ENCODE data around the gene ERFL. TPM values are rescaled to one million over a fixed set of nuclear protein-coding genes. Genes with fewer than 3 reads are reported as not detected.

The ERFL gene
- total and polyA plus RNA-seq, 2 of the 8 experiments (the other 6 are each of a cell fraction or from before 2014, with no cell fraction given): 0.12 TPM; not detected in 1

- Histone ChIP-seq H2AFZ (ENCODE audit: low read length) (no peak overlapping the region), H3K4me1 (replicated peaks in 1 of 4; ENCODE audit: control insufficient read depth in 3 of 4, insufficient read depth in 4 of 4, low read length in 3 of 4) (peaks cover 0 to 14% (median 10%) of the 10 kb centered on the region in 4 experiments; a peak in 6 of 7 replicates), H3K9me3 (ENCODE audit: insufficient read depth in 2 of 2, low read depth in 1 of 2, low read length in 1 of 2) (no peaks in the 10 kb centered on the region), H2BK20ac (ENCODE audit: low read length) (no peak overlapping the region), H4K8ac (ENCODE audit: extremely low read depth, insufficient read depth, low read length) (no peak overlapping the region), H4K20me1 (replicated peaks in 1 of 2; ENCODE audit: control insufficient read depth in 1 of 2, insufficient read depth in 2 of 2, low read length in 2 of 2) (peaks cover 7 to 42% of the 10 kb centered on the region in 2 experiments), H3K27ac (ENCODE audit: low read depth, low read length) (no peak overlapping the region), H3K14ac (ENCODE audit: insufficient read length) (no peak overlapping the region), H2AK5ac (ENCODE audit: low read depth, low read length) (no peak overlapping the region), H3K56ac (replicated peaks; ENCODE audit: insufficient read length, low read depth, low read length) (no peak overlapping the region), H3K27me3 (replicated peaks in 1 of 4; ENCODE audit: control insufficient read depth in 3 of 4, extremely low read depth in 1 of 4, insufficient read depth in 3 of 4, low read length in 3 of 4) (peaks cover 75 to 99% (median 97%) of the 10 kb centered on the region in 4 experiments), H3K23me2 (ENCODE audit: low read depth, low read length) (peaks cover 10% of the 10 kb centered on the region), H3K4me3 (ENCODE audit: extremely low read depth in 1 of 4, insufficient read depth in 2 of 4, low read depth in 3 of 4, low read length in 4 of 4) (peak overlapping the region in 2 of 4 experiments; percentile 4 to 44; a peak in 4 of 8 replicates), H2BK120ac (replicated peaks; ENCODE audit: low read depth, low read length) (no peak overlapping the region), H3K23ac (ENCODE audit: insufficient read length) (no peak overlapping the region), H2BK12ac (ENCODE audit: low read depth, low read length) (0 out of 2 replicates have a peak overlapping the region, but pooled peaks have one; percentile 9), H3K4ac (replicated peaks; ENCODE audit: insufficient read length, low read depth, low read length) (no peak overlapping the region), H3K79me2 (ENCODE audit: control insufficient read depth in 1 of 2, insufficient read depth in 2 of 2, low read length in 2 of 2) (no peaks in the 10 kb centered on the region), H4K5ac (ENCODE audit: insufficient read length, low read depth, low read length) (no peak overlapping the region), H2BK5ac (ENCODE audit: low read depth, low read length) (no peak overlapping the region), H3K36me3 (ENCODE audit: control insufficient read depth in 2 of 4, insufficient read depth in 4 of 4, low read length in 3 of 4) (no peaks in the 10 kb centered on the region), H3K9ac (replicated peaks in 1 of 4; ENCODE audit: extremely low read depth in 1 of 4, low read depth in 3 of 4, low read length in 3 of 4) (no peak overlapping the region), H3K79me1 (ENCODE audit: low read depth, low read length) (no peaks in the 10 kb centered on the region; the same call in 1 of the 2 replicates), H2BK15ac (ENCODE audit: low read length) (no peak overlapping the region; the same call in 1 of the 2 replicates), H3K4me2 (ENCODE audit: insufficient read depth in 1 of 2, low read depth in 2 of 2, low read length in 2 of 2) (peak overlapping the region; percentile 23 to 53), H4K91ac (replicated peaks; ENCODE audit: insufficient read length, low read length) (no peak overlapping the region), H3K18ac (ENCODE audit: extremely low read depth, low read length) (no peak overlapping the region)
- CTCF ChIA-PET (ENCODE audit: partially characterized antibody): interaction anchor here (0.9 to 2.1 kb wide), 10 partner anchors 8 to 59 kb away, joined by 3 to 9 read pairs (median 3); no protein-coding TSS in a partner anchor
- no peak for FAIRE-seq
- DNase-seq (ENCODE audit: low read depth in 1 of 2, low spot score in 2 of 2): no peak
- 27% methylated on average over 7 of the region's 18 CpGs; no CpG with 5 or more reads in 1 of the 2 experiments for WGBS, 2 experiments (ENCODE audit: extremely low coverage in 1 of 2, insufficient coverage in 1 of 2, insufficient read length in 1 of 2, insufficient replicate concordance in 2 of 2, low coverage in 1 of 2, low lambda C conversion rate in 2 of 2, missing lambda C conversion rate in 1 of 2)
- peak; percentile 6 for TF ChIP-seq EZH2 (IDR thresholded peaks at IDR 0.05; ENCODE audit: low read depth, low read length, severe bottlenecking)
- TF ChIP-seq KDM1A (IDR thresholded peaks at IDR 0.05; ENCODE audit: borderline replicate concordance, low read length): no peak
- POLR2A ChIA-PET (ENCODE audit: partially characterized antibody): interaction anchor here (0.7 to 3.8 kb wide), 8 partner anchors 8 to 62 kb away, joined by 3 to 20 read pairs (median 5); partner anchors contain the start of gene RPS19
These were observed 5.7 kb downstream of the ERFL start for GRCh38 chr19:41922585-41922984.

Measured in H1 (cell line).